Measurements from ENCODE around the gene KRTAP12-4. TPM values are rescaled to one million over a fixed set of nuclear protein-coding genes. Genes with fewer than 3 reads are reported as not detected.

Gene KRTAP12-4
- total RNA-seq, 2 donors from 2014 or later: not detected

- Histone ChIP-seq H3K4me1 (no peaks in the 10 kb centered on the region), H3K36me3 (no peaks in the 10 kb centered on the region), H3K9me3 (no peaks in the 10 kb centered on the region), H3K4me3 (no peak within 1 kb of the TSS), H3K27ac (no peak within 1 kb of the TSS), H3K9ac (ENCODE audit: low read depth in 2 of 2, low read length in 2 of 2) (no peak within 1 kb of the TSS), H3K27me3 (no peaks in the 10 kb centered on the region)
- intact Hi-C loops (cut with DNase I): no loop called here
- TF ChIP-seq CTCF (IDR thresholded peaks at IDR 0.05): no peak
- DNase-seq: no peak
Observed at GRCh38 chr21:44626673-44627143, 27.8 kb downstream of the KRTAP12-4 start, which contains the start of gene KRTAP10-9. Gene KRTAP10-9 (plus strand): TSS chr21:44627093. CDS start chr21:44627172, 79 bp downstream.

GRCh38 chr21:44626262-44626661, 28.2 kb downstream of the KRTAP12-4 start:
- Histone ChIP-seq H3K4me3 (no peak overlapping the region), H3K9me3 (no peaks in the 10 kb centered on the region), H3K27me3 (no peaks in the 10 kb centered on the region), H3K9ac (ENCODE audit: low read depth in 2 of 2, low read length in 2 of 2) (no peak overlapping the region), H3K36me3 (no peaks in the 10 kb centered on the region), H3K4me1 (no peaks in the 10 kb centered on the region), H3K27ac (no peak overlapping the region)
- no peak for TF ChIP-seq CTCF (IDR thresholded peaks at IDR 0.05)
- no peak for DNase-seq
- intact Hi-C loops (cut with DNase I): no loop called here

- no peak overlapping the region for H3K9ac ChIP-seq (ENCODE audit: low read depth in 2 of 2, low read length in 2 of 2)
- no peak overlapping the region for H3K27ac ChIP-seq
- no peak for DNase-seq
- H3K9me3 ChIP-seq: no peaks in the 10 kb centered on the region
- intact Hi-C loops (cut with DNase I): no loop called here
- TF ChIP-seq CTCF (IDR thresholded peaks at IDR 0.05): no peak
- no peaks in the 10 kb centered on the region for H3K4me1 ChIP-seq
- no peaks in the 10 kb centered on the region for H3K36me3 ChIP-seq
- H3K4me3 ChIP-seq: no peak overlapping the region
- H3K27me3 ChIP-seq: no peaks in the 10 kb centered on the region
Observed at GRCh38 chr21:44625756-44626155, 28.7 kb downstream of the KRTAP12-4 start.

- no peaks in the 10 kb centered on the region for H3K27me3 ChIP-seq
- no peaks in the 10 kb centered on the region for H3K9me3 ChIP-seq
- no peaks in the 10 kb centered on the region for H3K4me1 ChIP-seq
- H3K36me3 ChIP-seq: no peaks in the 10 kb centered on the region
- H3K9ac ChIP-seq (ENCODE audit: low read depth in 2 of 2, low read length in 2 of 2): no peak overlapping the region
- intact Hi-C loops (cut with DNase I): no loop called here
- no peak overlapping the region for H3K4me3 ChIP-seq
- no peak for DNase-seq
- no peak for TF ChIP-seq CTCF (IDR thresholded peaks at IDR 0.05)
- H3K27ac ChIP-seq: no peak overlapping the region
Observed at GRCh38 chr21:44623575-44623974, 30.9 kb downstream of the KRTAP12-4 start.

GRCh38 chr21:44619886-44620285, 34.6 kb downstream of the KRTAP12-4 start:
- DNase-seq: no peak
- H3K27me3 ChIP-seq: no peaks in the 10 kb centered on the region
- no peaks in the 10 kb centered on the region for H3K4me1 ChIP-seq
- H3K4me3 ChIP-seq: no peak overlapping the region
- intact Hi-C loops (cut with DNase I): no loop called here
- no peak overlapping the region for H3K9ac ChIP-seq (ENCODE audit: low read depth in 2 of 2, low read length in 2 of 2)
- no peaks in the 10 kb centered on the region for H3K36me3 ChIP-seq
- H3K9me3 ChIP-seq: no peaks in the 10 kb centered on the region
- no peak overlapping the region for H3K27ac ChIP-seq
- TF ChIP-seq CTCF (IDR thresholded peaks at IDR 0.05): no peak
